HepG2 (cell line): ENCODE measurements around the gene PLXDC2. TPM values are rescaled to one million over a fixed set of nuclear protein-coding genes. Genes with fewer than 3 reads are reported as not detected.

Source experiments
- ATAC-seq: fragments of 200-7000 bp; cut with Tn5 transposase; 3 replicates; pipeline ENCODE4 v1.9.1; 2020; ENCODE audit warnings: mild to moderate bottlenecking, moderate library complexity
- BruUV-seq: library from RNA; stranded (reverse); fragments of 400-500 nt; replicated peaks from 2 replicates; lab custom pipeline; 2021; lab: Mats Ljungman, UMichigan
- CTCF ChIA-PET: fragments of 300-600 bp; formaldehyde crosslinking; extraction: SDS; loops from one replicate; lab custom pipeline; 2021; ENCODE audit warnings: low total read pairs, inconsistent platforms, low intra/inter-chr PET ratio; lab: Yijun Ruan, JAX
- POLR2A ChIA-PET: fragments of 350-600 bp; sonication (Branson Sonifier 250); formaldehyde crosslinking; loops from one replicate; lab custom pipeline; 2020; ENCODE audit warnings: antibody characterized with exemption, inconsistent platforms; lab: Yijun Ruan, JAX
- DNase-seq: peaks from one replicate; pipeline ENCODE4 v3.0.0-alpha.2; 2015; ENCODE audit warnings: low spot score
- FAIRE-seq: peaks from 3 replicates; lab custom pipeline; 2011; peaks lifted over from hg19 to GRCh38; lab: Jason Lieb, UNC
- H2AFZ ChIP-seq: one replicate; pipeline ENCODE4 v1.6.1; 2011; ENCODE audit warnings: low read length, inconsistent platforms
- H3K27ac ChIP-seq: fragments of 300-600 bp; 3 replicates; pipeline ENCODE4 v1.8.0; 2011; ENCODE audit warnings: mixed run types, mild to moderate bottlenecking, mixed read lengths, low read length, inconsistent platforms; ENCODE audit not compliant: insufficient read depth; ENCODE audit errors: extremely low read length
- H3K27me3 ChIP-seq, 2 experiments: fragments of 200-600 bp in 1 of 2; 2 replicates in 1 of 2; 3 replicates in 1 of 2; pipeline versions ENCODE4 v1.6.0 to v1.8.0; 2011; ENCODE audit warnings: low read length in 2 of 2, mild to moderate bottlenecking in 2 of 2, moderate library complexity in 2 of 2, inconsistent platforms in 1 of 2; ENCODE audit not compliant: insufficient read depth in 2 of 2, control insufficient read depth in 1 of 2
- H3K36me3 ChIP-seq, 2 experiments: fragments of 200-600 bp in 1 of 2; replicated peaks in 1 of 2; 2 replicates in 1 of 2; 3 replicates in 1 of 2; pipeline versions ENCODE4 v1.5.1 to v1.8.0; 2011; ENCODE audit warnings: low read length in 2 of 2, inconsistent platforms in 1 of 2; ENCODE audit not compliant: insufficient read depth in 2 of 2, control insufficient read depth in 1 of 2
- H3K4me1 ChIP-seq: 2 replicates; pipeline ENCODE4 v1.5.1; 2012; ENCODE audit warnings: low read length, inconsistent platforms; ENCODE audit not compliant: insufficient read depth
- H3K4me2 ChIP-seq: 2 replicates; pipeline ENCODE4 v1.6.0; 2011; ENCODE audit warnings: low read depth, low read length, inconsistent platforms
- H3K4me3 ChIP-seq, 3 experiments: fragments of 200-600 bp in 1 of 3; sonication (generic), shearing (Covaris generic) in 1 of 3; replicated peaks in 1 of 3; 2 replicates each; pipeline ENCODE4 v1.5.1; 2011 to 2016; ENCODE audit warnings: low read length in 3 of 3, inconsistent platforms in 2 of 3, low read depth in 2 of 3, mild to moderate bottlenecking in 2 of 3, control low read depth in 1 of 3, mixed read lengths in 1 of 3; ENCODE audit not compliant: insufficient read depth in 1 of 3
- H3K79me2 ChIP-seq: one replicate; pipeline ENCODE4 v1.6.1; 2011; ENCODE audit warnings: low read length, inconsistent platforms; ENCODE audit not compliant: insufficient read depth
- H3K9ac ChIP-seq: 2 replicates; pipeline ENCODE4 v1.6.0; 2011; ENCODE audit warnings: mild to moderate bottlenecking, low read depth, low read length, inconsistent platforms; ENCODE audit not compliant: insufficient read depth
- H3K9me3 ChIP-seq: 2 replicates; pipeline ENCODE4 v1.5.1; 2012; ENCODE audit warnings: mild to moderate bottlenecking, low read length
- H4K20me1 ChIP-seq: 2 replicates; pipeline ENCODE4 v1.6.0; 2011; ENCODE audit warnings: inconsistent platforms, mild to moderate bottlenecking, low read length, moderate library complexity; ENCODE audit not compliant: insufficient read depth
- ELF3 ChIP-seq: IDR thresholded peaks from 2 replicates; pipeline ENCODE4 v1.6.1; 2016; ENCODE audit warnings: missing genetic modification reagents, missing compliant biosample characterization
- FOXC1 ChIP-seq: sonication (generic); formaldehyde crosslinking; IDR thresholded peaks from 2 replicates; pipeline ENCODE4 v1.8.0; 2022; ENCODE audit warnings: mild to moderate bottlenecking, missing genetic modification reagents, borderline replicate concordance
- GABPB1 ChIP-seq: IDR thresholded peaks from 2 replicates; pipeline ENCODE4 v1.6.1; 2016; ENCODE audit warnings: mild to moderate bottlenecking, missing genetic modification reagents, moderate library complexity, missing compliant biosample characterization
- HCFC1 ChIP-seq: fragments of 150-350 bp; IDR thresholded peaks from 2 replicates; pipeline ENCODE4 v1.6.1; 2014; ENCODE audit warnings: low read depth, low read length
- HMGA1 ChIP-seq: sonication (generic); formaldehyde crosslinking; conservative IDR thresholded peaks from 2 replicates; pipeline ENCODE4 v1.4.0; 2020; ENCODE audit warnings: missing genetic modification reagents
- NFIC ChIP-seq: IDR thresholded peaks from 2 replicates; pipeline ENCODE4 v1.6.1; 2012; ENCODE audit warnings: mild to moderate bottlenecking, low read length, inconsistent platforms
- PHF21A ChIP-seq: sonication (generic); formaldehyde crosslinking; IDR thresholded peaks from 2 replicates; pipeline ENCODE4 v1.5.0; 2020; ENCODE audit warnings: mild to moderate bottlenecking, missing genetic modification reagents
- POLR2AphosphoS5 ChIP-seq: IDR thresholded peaks from 2 replicates; pipeline ENCODE4 v1.6.1; 2012; ENCODE audit warnings: low read depth, low read length
- SNAPC4 ChIP-seq: sonication (generic); formaldehyde crosslinking; IDR thresholded peaks from 2 replicates; pipeline ENCODE4 v1.4.0; 2020; ENCODE audit warnings: mild to moderate bottlenecking, missing genetic modification reagents
- SOX5 ChIP-seq: IDR thresholded peaks from 2 replicates; pipeline ENCODE4 v1.6.1; 2016; ENCODE audit warnings: borderline replicate concordance
- ZNF572 ChIP-seq: sonication (generic); formaldehyde crosslinking; IDR thresholded peaks from 2 replicates; pipeline ENCODE4 v1.5.1; 2020; ENCODE audit warnings: mild to moderate bottlenecking, missing genetic modification reagents
- WGBS: methylation state at CpG from one replicate; pipeline ENCODE4 v1.1.6; 2017; ENCODE audit warnings: low lambda C conversion rate; 5-methylcytosine and 5-hydroxymethylcytosine counted together
- in situ Hi-C: cut with HindIII; loops from 2 replicates; pipeline ENCODE4 v1.10.0; 2017; ENCODE audit warnings: low pct_unique_long_range_greater_than_20kb; ENCODE audit not compliant: extremely low pct_ligation_motif_present
- intact Hi-C: fragments of 100-400 bp; cut with micrococcal nuclease; formaldehyde crosslinking; loops from one replicate; pipeline ENCODE4 v1.10.0; 2022; ENCODE audit not compliant: unreplicated experiment
- polyA plus RNA-seq, 8 experiments: library from polyadenylated mRNA; depleted of rRNA in 3 of 8; stranded (reverse) in 7 of 8; unstranded in 1 of 8; fragments of >200 nt; fragmentation: Illumina TruSeq in 4 of 8; extraction: Trizol in 4 of 8; gene quantifications; 2 replicates each; pipeline versions ENCODE4 v1.2.1 to v1.2.3, GENCODE V29; 2011 to 2016; ENCODE audit warnings: low read depth in 4 of 8, missing spikeins in 1 of 8, mixed read lengths in 1 of 8; ENCODE audit not compliant: insufficient read depth in 1 of 8
- total RNA-seq, 5 experiments: library from RNA; depleted of rRNA; stranded (reverse); fragments of >200 nt; fragmentation: Illumina TruSeq; extraction: Trizol; gene quantifications; 2 replicates each; pipeline ENCODE4 v1.2.3, GENCODE V29; 2016; ENCODE audit warnings: low read depth in 1 of 5

Gene PLXDC2
- total and polyA plus RNA-seq, 2 of the 13 experiments (the other 11 are each of a cell fraction or from before 2014, with no cell fraction given) = 2.1 to 2.4 TPM

DNA sequence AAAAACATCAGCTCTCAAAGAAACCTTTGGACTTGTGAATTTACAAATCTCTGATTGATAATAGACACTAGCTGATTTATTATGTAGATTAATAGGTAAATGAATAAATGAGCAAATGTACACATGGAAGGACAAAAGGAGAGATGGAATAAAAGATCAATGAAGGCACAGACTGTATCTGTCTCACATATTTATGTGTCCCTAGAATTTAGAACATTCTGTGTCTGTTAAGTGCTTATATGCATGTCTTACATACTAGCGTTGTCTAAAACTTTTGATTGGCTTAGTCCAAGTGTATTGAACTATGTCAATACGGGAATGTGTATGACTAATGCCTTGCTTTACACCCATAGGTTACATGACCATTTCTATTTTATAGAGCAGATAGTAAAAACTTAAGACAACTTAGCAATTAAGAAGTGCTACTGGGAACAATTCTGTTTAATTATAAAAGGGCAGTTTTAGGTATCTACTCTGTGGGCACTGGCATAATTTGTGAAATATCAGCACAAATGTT is 140.3 kb downstream of the PLXDC2 start:
- Histone ChIP-seq H3K9me3 (no peaks in the 10 kb centered on the region), H4K20me1 (no peaks in the 10 kb centered on the region), H3K4me3 (no peak overlapping the region), H3K27me3 (no peaks in the 10 kb centered on the region), H3K27ac (no peak overlapping the region), H3K79me2 (no peaks in the 10 kb centered on the region)
- CTCF ChIA-PET = no interaction called here
- DNase-seq (no peak), FAIRE-seq (no peak), ATAC-seq (no peak)
- intact Hi-C loops (no loop called here), in situ Hi-C loops (no loop called here)
- TF ChIP-seq GABPB1 (CRISPR knock-in tag) = no peak
- no peak for TF ChIP-seq ZNF572 (CRISPR knock-in tag)
- no peak for TF ChIP-seq HMGA1 (CRISPR knock-in tag)
- no peak for TF ChIP-seq HCFC1
- TF ChIP-seq SNAPC4 (CRISPR knock-in tag) = no peak
- TF ChIP-seq FOXC1 (CRISPR knock-in tag) = no peak
- no peak for TF ChIP-seq NFIC
- TF ChIP-seq POLR2AphosphoS5 = no peak
- TF ChIP-seq PHF21A (CRISPR knock-in tag) = no peak
- no peak for TF ChIP-seq SOX5 (CRISPR knock-in tag)
- no peak for TF ChIP-seq ELF3 (CRISPR knock-in tag)
- TF ChIP-seq, all 625 proteins: peak for 0
- Histone ChIP-seq H3K9ac (no peak overlapping the region), H3K4me1 (no peaks in the 10 kb centered on the region), H3K36me3 (no peaks in the 10 kb centered on the region), H2AFZ (no peak overlapping the region), H3K4me2 (no peak overlapping the region)
- POLR2A ChIA-PET = no interaction called here
- 37% methylated on average over 2 of the region's 2 CpGs for WGBS
- no TSS peak for BruUV-seq
